GM21447 (cell line): Measurements from ENCODE around the gene SMURF1.

Experiments
- ATAC-seq: cut with Tn5 transposase; IDR thresholded peaks from one replicate; pipeline ENCODE4 v1.9.1; 2021; ENCODE audit not compliant: unreplicated experiment

Gene SMURF1

DNA sequence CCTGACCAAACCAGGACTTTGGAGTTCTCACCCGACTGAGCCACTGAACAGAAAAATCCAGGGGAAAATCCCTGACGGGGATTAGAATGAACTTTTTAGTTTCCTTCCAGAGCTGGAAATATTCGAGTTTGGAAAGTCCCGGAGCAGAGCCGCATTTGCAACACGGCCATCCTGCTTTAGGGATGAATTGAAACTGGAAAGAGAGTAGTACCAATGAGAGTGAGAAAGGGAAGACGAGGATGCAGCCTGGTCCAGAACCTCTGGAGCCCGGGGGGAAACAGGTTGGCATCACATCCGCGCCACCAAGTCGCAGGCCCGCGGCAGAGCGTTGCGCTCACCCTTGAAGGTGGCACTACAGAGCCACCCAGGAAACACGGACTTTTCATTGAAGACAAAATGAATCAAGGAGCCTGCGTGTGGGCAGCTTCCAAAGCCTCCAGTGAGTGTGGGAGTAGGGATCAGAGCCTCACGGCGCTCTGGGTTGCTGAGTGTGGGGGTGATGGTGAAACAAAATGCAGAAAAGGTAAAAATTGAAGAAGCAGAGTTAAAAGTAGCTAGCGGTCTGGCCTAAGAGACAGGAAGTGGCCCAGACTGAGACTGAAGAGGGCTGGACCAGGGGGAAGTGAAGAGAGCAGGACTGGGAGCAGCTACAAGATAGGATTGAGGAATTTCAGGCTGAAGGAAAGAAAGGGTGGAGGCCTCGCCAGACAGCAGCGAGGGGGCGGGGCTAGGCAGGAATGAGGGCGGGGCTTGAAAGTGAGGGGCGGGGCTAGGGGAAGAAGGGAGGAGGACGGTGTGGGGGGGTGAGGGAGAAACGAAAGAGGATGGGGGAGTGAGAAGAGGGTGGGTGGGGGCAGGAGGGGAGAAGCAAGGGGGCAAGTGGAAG, 1.8 kb downstream of the SMURF1 start:
- no peak for ATAC-seq

DNA sequence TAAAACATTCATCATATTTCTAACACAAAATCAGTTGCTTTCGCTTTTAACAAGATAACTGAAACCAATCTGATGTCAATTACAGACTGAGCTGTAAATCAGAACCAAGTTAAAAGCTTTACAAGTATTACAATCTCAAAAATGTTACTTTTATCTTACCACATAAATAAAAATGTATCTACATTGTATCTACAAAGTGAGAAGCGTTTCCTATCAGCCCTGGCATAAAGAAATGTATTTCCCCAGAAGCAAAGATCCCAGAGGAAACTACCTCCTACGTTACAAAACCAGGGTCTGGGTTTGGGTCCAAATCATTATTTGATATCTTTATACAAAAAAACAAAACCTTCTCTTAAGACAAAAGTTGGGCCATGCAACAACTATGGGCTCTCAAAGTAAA, 2.6 kb downstream of the SMURF1 start:
- ATAC-seq: no peak

DNA sequence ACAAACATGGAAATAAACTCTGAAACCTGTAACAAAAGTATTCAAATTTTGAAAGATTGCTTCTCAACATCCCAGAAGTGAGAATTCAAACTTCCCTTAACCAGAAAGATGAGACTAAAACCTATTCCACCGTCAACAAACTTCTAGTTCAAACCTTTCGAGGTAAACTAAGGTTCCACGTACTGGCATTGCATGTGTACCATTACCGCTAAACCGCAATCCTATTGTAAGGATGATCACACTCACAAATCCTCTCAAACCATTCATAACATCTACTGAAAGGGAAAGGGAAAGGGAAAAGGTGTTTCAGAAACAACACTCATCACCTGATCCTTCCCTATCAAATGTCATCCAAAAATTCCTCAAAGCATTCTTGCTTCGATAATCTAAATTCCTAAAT, 3.1 kb downstream of the SMURF1 start:
- no peak for ATAC-seq

DNA sequence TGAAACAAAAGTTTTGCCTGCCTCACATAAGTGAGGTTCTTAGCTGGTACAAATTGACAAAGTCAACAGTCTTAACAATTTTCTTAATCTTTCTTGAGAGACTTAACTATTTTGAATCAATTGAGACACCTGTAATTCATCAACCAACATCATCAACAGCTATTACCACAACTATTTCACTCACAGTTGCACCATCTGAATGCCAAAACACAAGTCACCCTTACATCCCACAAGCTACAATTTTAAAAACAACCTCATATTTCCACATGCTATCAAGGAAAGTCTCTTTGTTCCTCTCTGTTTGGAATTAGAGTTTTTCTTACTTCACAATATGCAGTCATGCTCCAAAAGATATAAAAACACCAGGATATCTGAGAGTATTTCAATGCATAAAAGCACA, 4.9 kb downstream of the SMURF1 start:
- ATAC-seq: no peak

DNA sequence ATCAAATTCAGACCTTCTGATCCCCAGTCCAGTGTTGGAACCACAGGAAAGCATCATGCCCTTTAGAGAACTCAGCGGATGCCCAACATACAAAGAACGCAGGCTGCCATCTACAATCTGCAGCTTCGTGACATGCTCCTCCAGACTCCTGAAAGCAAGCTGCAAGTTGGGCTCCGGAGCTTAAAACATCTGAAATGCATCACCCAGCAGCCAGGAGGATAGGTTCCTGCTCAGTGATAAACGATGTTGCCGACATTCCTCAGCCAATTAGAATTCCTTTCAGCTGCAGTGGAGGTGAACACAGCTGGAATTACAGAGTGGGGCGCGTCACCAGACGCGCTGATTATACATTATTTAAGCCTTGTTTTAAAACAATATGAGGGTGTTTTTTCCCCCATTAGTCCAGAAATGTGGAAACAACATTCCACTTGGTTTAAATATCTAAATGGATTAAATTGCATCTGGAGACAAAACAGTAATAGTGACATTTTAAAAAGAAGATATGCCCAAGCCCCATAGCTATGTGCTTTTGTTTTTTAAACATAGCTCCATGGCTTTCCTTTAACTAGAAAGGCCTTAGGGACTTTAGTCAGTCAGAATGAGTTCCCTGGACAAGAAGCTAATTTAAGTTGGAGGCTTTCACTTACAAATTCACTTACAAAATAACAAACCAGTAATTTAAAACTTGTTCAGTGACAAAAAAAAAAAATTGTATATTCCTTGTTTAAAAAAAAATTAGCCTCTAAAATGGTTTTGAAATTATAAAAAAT, 6.3 kb downstream of the SMURF1 start:
- no peak for ATAC-seq

DNA sequence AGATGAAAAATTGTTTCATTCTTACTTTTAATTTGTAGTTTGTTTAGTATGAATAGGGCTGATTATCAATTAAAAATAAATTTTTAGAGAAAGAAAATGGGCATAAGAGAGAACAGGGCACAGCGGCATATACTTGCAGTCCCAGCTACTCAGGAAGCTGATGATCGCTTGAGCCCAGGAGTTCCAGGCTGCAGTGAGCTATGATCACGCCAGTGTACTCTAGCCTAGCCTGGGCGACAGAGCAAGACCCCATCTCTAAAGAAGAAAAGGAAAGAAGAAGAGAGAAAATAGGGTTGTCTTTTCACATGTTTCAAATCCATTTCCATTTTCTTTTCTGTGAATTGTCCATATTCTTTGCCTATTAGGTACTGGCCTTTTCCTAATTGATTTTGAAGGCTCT, 8.0 kb downstream of the SMURF1 start:
- no peak for ATAC-seq

DNA sequence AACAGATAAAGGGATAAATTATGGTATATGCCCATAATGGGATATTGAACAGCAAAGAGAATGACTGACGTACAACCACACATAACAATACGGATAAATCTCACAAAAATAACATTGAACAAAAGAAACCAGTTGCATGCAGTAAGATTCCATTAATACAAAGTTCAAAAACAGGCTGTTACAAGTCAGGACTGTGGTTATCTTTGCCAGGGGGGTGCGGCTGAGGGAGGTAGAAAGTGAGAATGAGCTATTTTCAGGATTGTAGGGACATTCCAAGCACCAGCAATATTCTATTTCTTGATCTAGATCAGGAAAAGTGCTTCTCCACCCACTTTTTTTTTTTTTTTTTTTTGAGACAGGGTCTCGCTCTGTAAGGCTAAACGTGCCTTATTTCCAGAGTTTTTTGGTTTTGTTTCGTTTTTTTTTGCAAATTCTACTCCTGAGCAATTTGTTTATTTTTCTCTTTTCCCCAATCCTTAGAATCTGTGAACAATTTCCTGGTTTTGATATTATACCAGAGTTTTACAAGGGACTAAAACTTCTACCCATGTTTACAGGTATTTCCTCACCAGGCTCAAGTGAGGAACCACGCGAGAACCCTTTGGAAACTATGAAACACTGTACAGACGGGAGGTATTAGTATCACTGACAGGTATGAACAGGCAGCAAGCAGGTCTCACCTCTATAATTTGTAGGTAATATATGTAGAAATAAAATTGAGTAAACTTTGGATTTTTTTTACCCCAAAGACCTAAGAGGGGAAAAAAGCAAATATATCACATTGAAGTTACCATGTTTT, 9.9 kb downstream of the SMURF1 start:
- no peak for ATAC-seq

DNA sequence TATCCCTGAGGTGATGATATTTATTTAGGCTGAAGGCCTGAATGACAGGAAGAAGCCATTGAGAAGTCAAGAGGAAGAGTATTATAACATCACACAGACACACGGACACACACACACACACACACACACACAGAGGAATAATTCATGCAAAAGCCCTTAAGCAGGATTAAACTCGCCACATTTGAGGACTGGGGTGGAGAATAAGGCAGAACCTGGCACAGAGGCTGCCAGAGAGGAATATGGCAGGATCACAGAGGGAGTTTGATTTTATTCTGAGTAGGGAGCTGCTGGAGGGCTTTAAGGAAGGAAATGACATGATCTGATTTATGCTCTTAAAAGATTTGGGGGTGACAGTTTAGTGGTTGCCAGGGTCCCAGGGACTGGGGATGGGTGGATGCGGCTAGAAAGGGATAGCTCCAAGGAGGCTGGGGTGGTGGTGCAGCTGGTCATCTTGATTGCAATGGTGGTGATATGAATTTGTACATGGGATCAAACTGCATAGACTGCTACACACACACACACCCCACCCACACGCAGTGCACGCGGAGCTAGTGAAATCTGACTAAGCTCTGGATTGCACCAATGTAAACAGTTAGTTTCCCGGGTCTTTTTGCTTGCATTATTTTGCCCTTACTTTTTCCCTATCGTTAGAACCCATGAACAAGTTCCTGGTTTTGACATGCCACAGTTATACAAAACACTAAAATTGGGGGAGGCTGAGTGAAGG, 11.2 kb downstream of the SMURF1 start:
- no peak for ATAC-seq

DNA sequence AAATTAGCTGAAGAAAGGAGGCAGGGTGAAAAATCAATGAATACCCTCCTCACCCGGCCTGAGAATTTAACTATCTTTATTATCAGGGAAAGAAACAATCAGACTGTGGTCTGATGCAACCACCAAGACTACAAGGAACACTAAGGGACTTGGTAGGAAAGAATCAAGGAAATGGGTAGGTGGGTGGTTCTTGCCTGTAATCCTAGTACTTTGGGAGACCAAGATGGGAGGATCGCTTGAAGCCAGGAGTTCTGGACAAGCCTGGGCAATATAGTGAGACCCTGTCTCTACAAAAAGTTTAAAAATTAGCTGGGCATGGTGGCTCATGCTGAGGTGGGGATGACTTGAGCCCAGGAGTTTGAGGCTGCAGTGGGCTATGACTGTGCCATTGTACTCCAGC, 12.6 kb downstream of the SMURF1 start:
- ATAC-seq: no peak

DNA sequence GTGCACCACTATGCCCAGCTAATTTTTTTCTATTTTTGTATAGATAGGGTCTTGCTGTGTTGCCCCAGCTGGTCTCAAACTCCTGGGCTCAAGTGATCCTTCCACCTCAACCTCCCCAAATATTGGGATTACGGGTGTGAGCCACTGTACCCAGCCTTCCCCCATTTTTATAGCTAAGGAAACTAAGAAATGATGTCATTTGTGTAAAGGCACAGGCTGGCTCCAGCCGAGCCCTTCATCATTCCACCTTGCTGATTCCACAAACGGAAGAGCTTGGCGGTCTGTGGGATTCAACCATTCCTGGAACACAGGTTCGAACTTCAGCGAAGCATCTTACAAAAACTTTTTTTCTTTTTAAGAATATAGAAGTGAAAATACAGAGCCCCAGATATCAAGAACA, 14.4 kb downstream of the SMURF1 start:
- ATAC-seq: no peak

DNA sequence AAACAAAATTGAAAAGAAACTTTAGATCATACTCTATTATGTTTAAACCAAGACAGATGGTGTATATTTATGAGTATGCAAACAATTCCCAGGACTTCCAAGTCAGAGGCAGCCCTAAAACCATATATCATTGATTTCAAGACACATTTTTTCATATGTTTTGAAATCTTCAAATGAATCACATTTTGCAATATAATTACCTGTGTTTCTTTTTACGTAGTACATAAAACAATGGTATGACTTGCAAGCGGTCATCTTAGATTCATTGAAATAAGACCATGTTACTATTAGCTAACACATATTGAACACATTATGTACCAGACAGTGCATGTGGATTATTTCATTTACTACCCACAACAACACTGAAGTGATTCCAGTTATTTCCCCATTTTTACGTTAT, 14.9 kb downstream of the SMURF1 start:
- ATAC-seq: no peak

DNA sequence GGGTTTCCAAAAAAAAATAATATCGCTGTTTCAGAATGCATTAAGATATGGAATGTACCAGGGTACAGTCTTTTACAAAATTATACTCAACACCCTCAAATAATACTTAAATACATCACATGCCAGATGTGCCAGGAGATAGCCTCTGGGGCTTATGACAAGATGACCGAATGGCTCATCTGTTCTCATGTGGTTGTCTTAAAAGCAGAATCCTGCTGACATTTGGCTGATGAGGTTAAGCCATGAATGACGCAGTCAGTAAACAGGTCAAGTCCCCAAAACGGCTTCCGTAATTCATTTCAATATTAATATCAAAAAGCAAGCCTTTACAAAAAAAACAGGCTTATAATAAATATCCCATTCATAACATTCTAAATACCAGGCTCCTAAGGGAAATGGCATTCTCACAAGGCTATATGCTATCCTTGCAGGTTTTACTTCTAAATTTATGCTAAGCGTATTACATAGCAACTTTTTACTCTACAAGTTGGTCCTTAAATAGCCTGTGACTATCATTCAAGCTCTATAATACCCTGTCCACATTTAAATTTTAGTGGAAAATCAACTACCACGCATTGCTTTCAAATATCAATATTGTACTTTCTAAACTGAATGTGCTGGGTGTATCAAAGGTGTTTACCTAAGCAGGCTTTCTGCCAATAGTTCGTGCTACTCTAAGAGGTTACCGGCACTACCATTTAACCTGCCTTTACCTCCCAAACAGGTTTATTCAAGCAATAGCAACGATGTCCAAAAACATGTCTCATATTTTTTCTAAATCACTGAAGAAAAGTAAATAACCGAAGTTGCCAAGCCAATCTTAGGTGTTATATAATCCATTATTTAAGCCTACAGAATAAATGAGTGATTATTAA, 15.6 kb downstream of the SMURF1 start:
- ATAC-seq: no peak

DNA sequence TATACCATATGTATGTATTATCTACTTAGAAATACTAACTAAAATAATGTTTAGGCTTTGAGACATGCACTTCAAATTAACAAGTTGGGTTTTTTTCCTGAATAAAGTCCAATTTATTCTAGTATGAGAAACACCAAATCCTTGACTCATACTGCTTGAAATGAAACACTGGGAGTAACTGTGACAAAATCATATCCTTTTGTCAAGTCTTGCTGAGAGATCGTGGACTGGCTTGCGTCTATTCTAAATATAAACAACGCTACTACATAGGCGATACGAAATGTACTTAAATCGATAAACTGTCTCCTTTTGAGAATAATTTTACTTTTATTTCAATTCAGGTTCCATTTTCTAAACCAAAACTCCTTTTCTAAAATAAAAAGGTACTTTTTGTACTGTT, 16.3 kb downstream of the SMURF1 start:
- ATAC-seq: no peak

DNA sequence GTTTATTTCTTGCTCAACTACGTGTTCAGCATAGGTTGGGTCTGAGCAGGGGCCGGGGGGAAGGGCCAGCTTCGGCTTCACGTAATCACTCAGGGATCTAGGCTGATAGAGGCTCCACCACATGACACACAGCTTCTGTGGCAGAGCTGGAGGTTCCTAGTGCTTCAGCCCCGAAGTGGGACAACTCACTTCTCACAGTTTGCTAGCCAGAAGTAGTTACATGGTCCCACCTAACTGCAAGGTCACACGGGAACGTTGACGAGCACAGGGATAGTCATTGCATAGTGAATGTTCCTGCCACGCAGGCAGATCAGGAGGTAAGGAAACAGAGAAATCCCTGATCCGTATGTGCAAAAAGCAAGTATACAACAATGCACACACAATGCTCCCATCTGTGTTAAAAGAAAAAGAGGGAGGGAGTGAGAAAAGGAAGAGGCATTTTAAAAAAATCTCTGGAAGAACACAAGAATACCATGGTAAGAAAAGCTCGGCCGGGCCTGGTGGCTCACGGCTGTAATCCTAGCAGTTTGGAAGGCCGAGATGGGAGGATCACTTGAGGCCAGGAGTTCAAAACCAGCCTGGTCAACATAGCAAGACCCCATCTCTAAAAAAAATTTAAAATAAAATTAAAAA, 16.9 kb downstream of the SMURF1 start:
- no peak for ATAC-seq

DNA sequence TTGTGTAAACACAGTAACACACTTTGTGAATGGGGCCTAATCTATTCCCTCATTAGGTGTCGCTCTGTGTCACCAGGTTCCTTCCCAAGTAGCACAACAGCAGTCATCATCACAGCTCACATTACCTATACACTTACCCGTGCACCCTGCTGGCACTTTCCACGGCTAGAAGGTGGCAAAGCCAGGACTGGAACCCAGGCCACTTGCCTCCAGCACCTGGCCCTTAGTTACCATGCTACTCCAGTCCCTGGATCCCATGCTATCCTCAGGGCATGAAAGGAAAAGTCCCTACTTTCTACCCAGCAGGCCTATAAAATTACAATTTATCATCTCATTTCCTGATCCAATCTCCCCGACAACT, 18.4 kb downstream of the SMURF1 start:
- no peak for ATAC-seq

DNA sequence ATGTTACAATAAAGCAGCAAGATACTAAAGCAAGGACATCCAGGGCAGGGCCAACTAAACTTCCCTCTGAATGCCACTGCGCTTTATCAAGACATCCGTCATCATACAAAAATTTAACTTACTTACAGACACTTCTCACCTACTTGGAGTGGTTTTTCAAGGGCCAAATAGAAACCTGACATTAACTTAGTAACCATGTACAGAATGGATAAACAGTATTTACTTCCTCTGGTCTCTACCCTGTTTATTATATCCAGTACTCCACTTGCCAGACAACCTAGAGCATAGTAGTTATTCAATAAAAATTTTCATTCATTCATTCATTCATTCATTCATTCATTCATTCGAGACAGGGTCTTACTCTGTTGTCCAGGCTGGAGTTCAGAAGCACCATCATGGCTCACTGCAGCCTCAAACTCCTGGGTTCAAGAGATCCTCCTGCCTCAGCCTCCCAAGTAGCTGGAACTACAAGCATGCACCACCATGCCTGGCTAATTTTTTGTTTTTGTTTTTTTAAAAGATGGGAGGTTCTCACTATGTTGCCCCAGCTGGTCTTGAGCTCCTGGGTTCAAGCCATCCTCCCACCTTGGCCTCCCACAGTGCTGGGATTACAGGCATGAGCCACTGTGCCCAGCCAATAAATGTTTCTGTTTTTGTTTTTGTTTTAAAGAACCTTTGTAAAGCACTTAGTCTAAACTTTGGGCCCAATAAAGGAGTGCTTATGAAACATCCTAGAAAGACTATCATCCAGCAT, 19.0 kb downstream of the SMURF1 start:
- no peak for ATAC-seq

DNA sequence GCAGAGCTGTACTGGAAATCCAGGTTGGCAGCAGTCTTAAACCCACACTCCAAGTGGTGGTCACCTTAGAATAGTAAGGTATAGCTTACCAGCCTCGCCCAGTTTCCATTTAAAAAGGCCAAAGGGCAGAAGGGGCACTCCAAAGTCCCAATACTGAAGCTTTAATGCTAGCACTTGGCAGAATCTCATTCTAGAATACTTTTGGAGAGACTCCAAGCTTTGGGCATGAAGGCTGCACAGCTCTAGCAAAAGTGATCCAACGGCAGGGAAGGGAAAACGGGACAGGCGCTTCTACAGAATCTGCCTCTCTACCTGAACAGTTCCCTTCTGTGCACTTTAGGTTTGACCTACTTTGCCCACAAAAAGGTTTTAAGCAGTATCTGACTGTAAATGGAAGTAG, 19.7 kb downstream of the SMURF1 start:
- ATAC-seq: no peak

DNA sequence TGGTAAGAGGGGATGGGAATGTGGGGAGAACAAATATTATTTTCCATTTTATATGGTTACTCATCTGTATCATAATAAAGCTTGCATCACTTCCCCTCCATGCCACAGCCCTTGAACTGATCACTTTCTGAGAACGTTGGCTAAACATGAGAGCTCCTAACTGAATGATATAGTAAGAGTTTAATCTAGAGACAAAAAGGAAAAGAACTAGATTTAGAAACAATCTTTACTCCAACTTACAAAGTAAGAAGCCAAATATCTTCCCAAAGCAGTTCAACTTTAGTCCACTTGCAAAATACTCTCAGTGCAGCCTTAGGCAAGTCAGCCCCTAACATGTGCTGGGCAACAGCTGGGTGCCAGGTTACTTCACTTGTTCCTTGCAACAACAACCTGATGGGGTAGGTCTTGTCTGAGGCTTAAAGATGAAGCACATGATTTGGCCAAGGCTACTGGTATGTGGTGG, 20.3 kb downstream of the SMURF1 start:
- ATAC-seq: no peak

DNA sequence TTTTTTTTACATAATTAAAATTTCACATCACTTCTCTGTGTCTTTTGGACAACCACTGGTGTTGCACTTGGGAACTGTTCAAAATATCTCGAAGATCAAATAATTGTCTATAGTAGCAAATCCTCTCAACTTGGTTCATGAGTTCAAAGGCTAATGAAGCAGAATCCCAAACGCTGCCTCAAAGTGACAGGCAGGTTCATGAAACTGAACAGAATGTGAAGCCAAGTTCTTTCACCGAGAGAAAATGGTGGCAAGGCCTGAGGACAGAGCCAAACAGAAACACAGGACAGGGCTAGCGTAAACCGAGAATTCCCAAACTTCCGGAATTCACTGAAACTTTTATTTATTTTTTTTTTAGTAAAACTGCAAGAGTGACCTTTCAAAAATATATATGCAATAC, 21.1 kb downstream of the SMURF1 start:
- ATAC-seq: no peak
